Mesenchymal stem cell (in vitro differentiated cells and primary cell): ENCODE results near the gene KCNF1.
A peak's percentile ranks its signal among the peaks of the same experiment; 100 is the strongest.

Experiments used
- DNase-seq: peaks from one replicate; pipeline ENCODE4 v3.0.0-alpha.2; 2013
- H2AFZ ChIP-seq: one replicate; pipeline ENCODE4 v1.6.1; 2013; ENCODE audit warnings: low read depth, mild to moderate bottlenecking, control low read depth, inconsistent platforms, low read length, moderate library complexity
- H2AK5ac ChIP-seq: 2 replicates; pipeline ENCODE4 v1.6.1; 2013; ENCODE audit warnings: low read length, moderate library complexity, mild to moderate bottlenecking, inconsistent platforms; ENCODE audit not compliant: severe bottlenecking
- H2BK120ac ChIP-seq: one replicate; pipeline ENCODE4 v1.6.1; 2013; ENCODE audit warnings: low read depth, mild to moderate bottlenecking, inconsistent platforms, low read length, moderate library complexity
- H2BK12ac ChIP-seq, 2 experiments: one replicate each; pipeline ENCODE4 v1.6.1; 2013; ENCODE audit warnings: inconsistent platforms in 2 of 2, low read length in 2 of 2, mild to moderate bottlenecking in 2 of 2, moderate library complexity in 2 of 2, control low read depth in 1 of 2
- H2BK15ac ChIP-seq: one replicate; pipeline ENCODE4 v1.6.1; 2013; ENCODE audit warnings: mild to moderate bottlenecking, low read depth, inconsistent platforms; ENCODE audit not compliant: poor library complexity, severe bottlenecking
- H2BK5ac ChIP-seq: 2 replicates; pipeline ENCODE4 v1.6.1; 2013; ENCODE audit warnings: low read depth, mild to moderate bottlenecking, low read length, control low read depth, inconsistent platforms; ENCODE audit not compliant: poor library complexity, severe bottlenecking
- H3K14ac ChIP-seq, 2 experiments: one replicate each; pipeline ENCODE4 v1.6.1; 2013; ENCODE audit warnings: inconsistent platforms in 2 of 2, low read length in 2 of 2, control low read depth in 1 of 2, mild to moderate bottlenecking in 1 of 2, moderate library complexity in 1 of 2
- H3K18ac ChIP-seq, 2 experiments: one replicate each; pipeline ENCODE4 v1.6.1; 2013; ENCODE audit warnings: inconsistent platforms in 2 of 2, low read length in 2 of 2, control low read depth in 1 of 2, low read depth in 1 of 2, mild to moderate bottlenecking in 1 of 2
- H3K23ac ChIP-seq, 2 experiments: one replicate each; pipeline ENCODE4 v1.6.1; 2013; ENCODE audit warnings: inconsistent platforms in 2 of 2, low read length in 2 of 2, mild to moderate bottlenecking in 2 of 2, moderate library complexity in 2 of 2, control low read depth in 1 of 2
- H3K27ac ChIP-seq: 2 replicates; pipeline ENCODE4 v1.5.1; 2013; ENCODE audit warnings: mild to moderate bottlenecking, moderate library complexity, low read length, control low read depth, inconsistent platforms; ENCODE audit not compliant: poor library complexity, severe bottlenecking
- H3K27me3 ChIP-seq, 2 experiments: 2 replicates each; pipeline versions ENCODE4 v1.6.1 to v1.7.0; 2013; ENCODE audit warnings: low read length in 2 of 2, mild to moderate bottlenecking in 2 of 2, moderate library complexity in 2 of 2, control low read depth in 1 of 2, inconsistent platforms in 1 of 2; ENCODE audit not compliant: control insufficient read depth in 1 of 2, insufficient read depth in 1 of 2
- H3K36me3 ChIP-seq, 2 experiments: 2 replicates each; pipeline versions ENCODE4 v1.6.1 to v1.7.0; 2013; ENCODE audit warnings: low read length in 2 of 2, control low read depth in 1 of 2, inconsistent platforms in 1 of 2, low read depth in 1 of 2, mild to moderate bottlenecking in 1 of 2; ENCODE audit not compliant: insufficient read depth in 2 of 2, control insufficient read depth in 1 of 2
- H3K4ac ChIP-seq, 2 experiments: one replicate each; pipeline ENCODE4 v1.6.1; 2013; ENCODE audit warnings: inconsistent platforms in 2 of 2, low read length in 2 of 2, mild to moderate bottlenecking in 2 of 2, moderate library complexity in 2 of 2, control low read depth in 1 of 2, low read depth in 1 of 2
- H3K4me1 ChIP-seq: 2 replicates; pipeline ENCODE4 v1.6.1; 2013; ENCODE audit warnings: low read depth, low read length, control low read depth; ENCODE audit not compliant: control insufficient read depth, insufficient read depth
- H3K4me2 ChIP-seq: 2 replicates; pipeline ENCODE4 v1.6.1; 2013; ENCODE audit warnings: low read length, mild to moderate bottlenecking, inconsistent platforms; ENCODE audit not compliant: poor library complexity, severe bottlenecking
- H3K4me3 ChIP-seq, 2 experiments: 2 replicates each; pipeline versions ENCODE4 v1.5.1 to v1.7.0; 2013; ENCODE audit warnings: low read length in 2 of 2, mild to moderate bottlenecking in 2 of 2, control low read depth in 1 of 2, low read depth in 1 of 2; ENCODE audit not compliant: insufficient read depth in 1 of 2
- H3K79me1 ChIP-seq: replicated peaks from 2 replicates; pipeline ENCODE4 v1.6.1; 2013; ENCODE audit warnings: mild to moderate bottlenecking, control low read depth, low read length, inconsistent platforms; ENCODE audit not compliant: poor library complexity, severe bottlenecking
- H3K9ac ChIP-seq: 2 replicates; pipeline ENCODE4 v1.7.0; 2013; ENCODE audit warnings: mild to moderate bottlenecking, low read length, moderate library complexity
- H3K9me3 ChIP-seq: 2 replicates; pipeline ENCODE4 v1.7.0; 2013; ENCODE audit warnings: mild to moderate bottlenecking, low read length; ENCODE audit not compliant: control insufficient read depth
- H4K8ac ChIP-seq: one replicate; pipeline ENCODE4 v1.6.1; 2013; ENCODE audit warnings: inconsistent platforms, mild to moderate bottlenecking, low read length, moderate library complexity
- H4K91ac ChIP-seq: one replicate; pipeline ENCODE4 v1.6.1; 2013; ENCODE audit warnings: mild to moderate bottlenecking, low read length, inconsistent platforms
- WGBS: methylation state at CpG from one replicate; pipeline ENCODE4 v1.1.7; 2013; ENCODE audit warnings: mixed read lengths; 5-methylcytosine and 5-hydroxymethylcytosine counted together

The KCNF1 gene

DNA sequence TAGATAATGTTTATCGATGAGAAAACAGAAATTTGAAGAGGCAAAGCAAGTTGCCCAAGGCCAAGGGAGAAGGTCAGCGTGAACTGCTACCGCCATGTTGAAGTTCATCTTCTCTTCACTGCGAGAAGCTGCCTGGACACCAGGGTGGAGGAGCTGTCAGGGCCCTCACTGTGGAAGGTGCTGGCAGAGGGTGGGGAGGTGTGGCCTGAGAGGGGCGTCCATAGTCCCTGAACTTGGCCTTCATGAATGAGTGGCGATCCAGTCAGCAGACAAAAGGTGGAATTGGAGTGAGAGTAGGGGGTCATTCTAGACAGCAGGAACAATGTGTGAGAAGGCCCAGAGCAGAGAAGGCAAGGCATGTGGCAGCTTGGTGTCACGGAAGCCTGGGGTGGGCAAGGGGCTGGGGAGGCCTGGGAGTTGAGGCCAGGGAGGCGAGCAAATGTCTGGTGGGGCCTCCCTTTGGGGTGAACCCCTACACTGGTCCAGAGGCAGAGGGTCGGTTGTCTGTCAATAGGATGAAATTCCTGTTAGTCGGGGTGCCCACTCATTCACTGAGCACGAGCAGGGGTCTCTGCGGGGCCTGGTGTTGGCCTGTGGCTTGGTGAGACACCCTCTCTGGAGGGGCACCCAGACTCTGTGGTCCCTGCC is 33.3 kb upstream of the KCNF1 start:
- Histone ChIP-seq H3K4ac (no peak overlapping the region), H3K79me1 (no peaks in the 10 kb centered on the region), H2AK5ac (no peak overlapping the region), H2BK15ac (peak overlapping the region; percentile 40), H3K27ac (no peak overlapping the region), H3K4me2 (no peak overlapping the region), H3K14ac (no peak overlapping the region), H2AFZ (no peak overlapping the region), H2BK5ac (no peak overlapping the region), H2BK12ac (no peak overlapping the region), H3K9me3 (no peaks in the 10 kb centered on the region), H3K36me3 (no peaks in the 10 kb centered on the region), H4K8ac (no peak overlapping the region), H3K27me3 (peaks cover 0 to 11% of the 10 kb centered on the region in 2 experiments), H3K18ac (no peak overlapping the region), H3K4me3 (no peak overlapping the region), H4K91ac (no peak overlapping the region), H3K4me1 (peaks cover 9% of the 10 kb centered on the region), H2BK120ac (no peak overlapping the region), H3K23ac (no peak overlapping the region), H3K9ac (no peak overlapping the region)
- no peak for DNase-seq
- 89% methylated on average over 12 of the region's 12 CpGs for WGBS

GRCh38 chr2:10879159-10879558 is 32.6 kb upstream of the KCNF1 start:
- H3K9ac ChIP-seq: no peak overlapping the region
- no peak overlapping the region for H3K4ac ChIP-seq
- no peaks in the 10 kb centered on the region for H3K9me3 ChIP-seq
- no peak overlapping the region for H2AK5ac ChIP-seq
- no peak overlapping the region for H2BK15ac ChIP-seq
- H3K18ac ChIP-seq: no peak overlapping the region
- H3K4me3 ChIP-seq: no peak overlapping the region
- peaks cover 0 to 18% of the 10 kb centered on the region in 2 experiments for H3K27me3 ChIP-seq
- H3K4me2 ChIP-seq: no peak overlapping the region
- H2BK5ac ChIP-seq: no peak overlapping the region
- no peak overlapping the region for H3K23ac ChIP-seq
- H4K8ac ChIP-seq: no peak overlapping the region
- no peak overlapping the region for H2AFZ ChIP-seq
- H3K4me1 ChIP-seq: peaks cover 13% of the 10 kb centered on the region
- no peak for DNase-seq
- 71% methylated on average over 9 of the region's 9 CpGs for WGBS
- H3K14ac ChIP-seq: no peak overlapping the region
- H3K79me1 ChIP-seq: no peaks in the 10 kb centered on the region
- no peak overlapping the region for H3K27ac ChIP-seq
- no peak overlapping the region for H2BK120ac ChIP-seq
- no peak overlapping the region for H2BK12ac ChIP-seq
- H3K36me3 ChIP-seq: no peaks in the 10 kb centered on the region
- no peak overlapping the region for H4K91ac ChIP-seq

DNA sequence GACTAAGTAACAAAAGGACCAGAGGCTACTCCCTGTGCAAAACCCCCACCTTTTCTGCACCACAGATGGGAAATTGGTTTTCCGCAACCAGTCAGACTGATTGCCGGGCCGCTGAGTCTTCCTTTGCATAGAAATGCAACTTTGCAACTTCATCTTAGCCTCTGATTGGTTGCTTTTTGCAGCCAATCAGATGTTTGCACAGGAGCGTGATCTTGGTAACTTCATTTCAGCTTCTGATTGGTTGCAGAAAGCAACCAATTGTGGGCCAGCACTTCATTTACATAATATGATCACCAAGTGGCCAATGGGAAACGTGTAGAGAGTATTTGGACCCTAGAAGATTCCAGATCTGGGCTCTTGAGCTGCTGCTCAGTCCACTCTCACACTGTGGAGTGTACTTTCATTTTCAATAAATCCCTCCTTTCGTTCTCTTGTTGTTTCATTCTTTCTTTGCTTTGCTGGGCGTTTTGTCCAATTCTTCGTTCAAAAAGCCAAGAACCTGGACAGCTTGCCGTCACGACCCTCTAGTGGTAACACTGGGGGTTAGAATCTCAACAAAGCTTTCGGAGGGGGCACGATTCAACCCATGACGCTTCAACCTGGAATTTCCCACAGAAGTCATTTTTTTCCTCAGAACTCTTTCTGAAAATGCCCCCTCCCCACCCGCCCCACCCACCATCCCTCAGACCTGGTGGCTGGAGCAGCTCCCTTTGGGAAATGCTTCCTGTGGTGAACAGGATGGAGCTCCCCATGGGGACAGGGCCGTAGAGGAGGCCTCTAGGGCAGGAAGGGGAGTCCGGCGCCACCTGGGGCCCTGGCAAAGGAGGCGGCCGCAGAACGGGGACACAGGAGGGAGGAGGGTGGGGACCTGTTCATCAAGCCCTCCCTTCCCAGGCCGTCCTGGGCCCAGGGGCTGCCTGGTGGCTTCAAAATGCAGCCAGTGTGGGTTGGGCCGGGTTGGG is 31.8 kb upstream of the KCNF1 start:
- H3K79me1 ChIP-seq: no peaks in the 10 kb centered on the region
- H3K18ac ChIP-seq: no peak overlapping the region
- no peak overlapping the region for H4K8ac ChIP-seq
- H2AK5ac ChIP-seq: no peak overlapping the region
- no peak overlapping the region for H4K91ac ChIP-seq
- H3K9ac ChIP-seq: no peak overlapping the region
- no peak overlapping the region for H3K4me2 ChIP-seq
- no peak overlapping the region for H2BK12ac ChIP-seq
- H2AFZ ChIP-seq: no peak overlapping the region
- H3K36me3 ChIP-seq: no peaks in the 10 kb centered on the region
- H3K4ac ChIP-seq: no peak overlapping the region
- H3K4me3 ChIP-seq: no peak overlapping the region
- H3K14ac ChIP-seq: no peak overlapping the region
- H2BK120ac ChIP-seq: no peak overlapping the region
- H3K9me3 ChIP-seq: no peaks in the 10 kb centered on the region
- H2BK15ac ChIP-seq: peak overlapping the region; percentile 19
- peaks cover 15% of the 10 kb centered on the region for H3K4me1 ChIP-seq
- 84% methylated on average over 19 of the region's 22 CpGs for WGBS
- no peak overlapping the region for H3K23ac ChIP-seq
- H3K27me3 ChIP-seq: peaks cover 0 to 26% of the 10 kb centered on the region in 2 experiments
- H2BK5ac ChIP-seq: no peak overlapping the region
- no peak overlapping the region for H3K27ac ChIP-seq
- DNase-seq: no peak

- Histone ChIP-seq H3K9me3 (no peaks in the 10 kb centered on the region), H3K18ac (no peak overlapping the region), H2BK15ac (peak overlapping the region; percentile 19), H3K23ac (no peak overlapping the region), H3K79me1 (no peaks in the 10 kb centered on the region), H3K4me1 (peaks cover 15% of the 10 kb centered on the region), H4K8ac (no peak overlapping the region), H3K14ac (no peak overlapping the region), H4K91ac (no peak overlapping the region), H3K36me3 (no peaks in the 10 kb centered on the region), H2BK120ac (no peak overlapping the region), H2AK5ac (no peak overlapping the region), H3K4ac (no peak overlapping the region), H3K9ac (no peak overlapping the region), H2BK5ac (no peak overlapping the region), H2BK12ac (no peak overlapping the region), H3K27me3 (peaks cover 0 to 34% of the 10 kb centered on the region in 2 experiments), H3K4me3 (no peak overlapping the region), H3K27ac (no peak overlapping the region), H3K4me2 (no peak overlapping the region), H2AFZ (no peak overlapping the region)
- no peak for DNase-seq
- WGBS: 93% methylated on average over 16 of the region's 20 CpGs
Measured at GRCh38 chr2:10880586-10881321, 31.0 kb upstream of the KCNF1 start.
